Measurements from ENCODE around the gene KIAA0753. TPM values are rescaled to one million over a fixed set of nuclear protein-coding genes. Genes with fewer than 3 reads are reported as not detected.

The KIAA0753 gene
- total and polyA plus RNA-seq, 2 of the 8 experiments (the other 6 are each of a cell fraction or from before 2014, with no cell fraction given) = 5.0 to 27.1 TPM

- H3K79me2 ChIP-seq (ENCODE audit: control insufficient read depth in 1 of 2, insufficient read depth in 2 of 2, low read length in 2 of 2) = peaks cover 0 to 25% of the 10 kb centered on the region in 2 experiments; a peak in 2 of 4 replicates
- ChIA-PET CTCF (ENCODE audit: partially characterized antibody) (interaction anchor here (0.7 kb wide), 1 partner anchor 11 kb away, joined by 3 read pairs; the partner anchor contains the start of gene TXNDC17), POLR2A (ENCODE audit: partially characterized antibody) (interaction anchor here (1.2 kb wide), 2 partner anchors 11 to 14 kb away, joined by 6 to 11 read pairs; partner anchors contain the start of genes KIAA0753 and TXNDC17)
- H3K27me3 ChIP-seq (replicated peaks in 1 of 4; ENCODE audit: control insufficient read depth in 3 of 4, extremely low read depth in 1 of 4, insufficient read depth in 3 of 4, low read length in 3 of 4) = peaks cover 4 to 33% (median 24%) of the 10 kb centered on the region in 4 experiments
- H3K23me2 ChIP-seq (ENCODE audit: low read depth, low read length) = peaks cover 19% of the 10 kb centered on the region
- H2BK15ac ChIP-seq (ENCODE audit: low read length) = peak overlapping the region; percentile 85; the same call in 1 of the 2 replicates
- peak overlapping the region; percentile 80; the same call in 1 of the 2 replicates for H2BK12ac ChIP-seq (ENCODE audit: low read depth, low read length)
- H2BK5ac ChIP-seq (ENCODE audit: low read depth, low read length) = peak overlapping the region; percentile 88; the same call in 1 of the 2 replicates
- no peak overlapping the region for H2AK5ac ChIP-seq (ENCODE audit: low read depth, low read length)
- H3K56ac ChIP-seq (replicated peaks; ENCODE audit: insufficient read length, low read depth, low read length) = no peak overlapping the region
- no peak overlapping the region for H3K27ac ChIP-seq (ENCODE audit: low read depth, low read length)
- no peaks in the 10 kb centered on the region; the same call in 1 of the 2 replicates for H3K79me1 ChIP-seq (ENCODE audit: low read depth, low read length)
- H2BK120ac ChIP-seq (replicated peaks; ENCODE audit: low read depth, low read length) = no peak overlapping the region
- H2AFZ ChIP-seq (ENCODE audit: low read length) = 0 out of 2 replicates have a peak overlapping the region, but pooled peaks have one; percentile 83
- no peak overlapping the region for H3K14ac ChIP-seq (ENCODE audit: insufficient read length)
- peaks cover 0 to 2% of the 10 kb centered on the region in 2 experiments for H4K20me1 ChIP-seq (replicated peaks in 1 of 2; ENCODE audit: control insufficient read depth in 1 of 2, insufficient read depth in 2 of 2, low read length in 2 of 2)
- peaks cover 3 to 22% (median 14%) of the 10 kb centered on the region in 4 experiments for H3K4me1 ChIP-seq (replicated peaks in 1 of 4; ENCODE audit: control insufficient read depth in 3 of 4, insufficient read depth in 4 of 4, low read length in 3 of 4)
- H4K5ac ChIP-seq (ENCODE audit: insufficient read length, low read depth, low read length) = peak overlapping the region; percentile 42
- 66% methylated on average over 34 of the region's 47 CpGs; no CpG with 5 or more reads in 1 of the 2 experiments for WGBS, 2 experiments (ENCODE audit: extremely low coverage in 1 of 2, insufficient coverage in 1 of 2, insufficient read length in 1 of 2, insufficient replicate concordance in 2 of 2, low coverage in 1 of 2, low lambda C conversion rate in 2 of 2, missing lambda C conversion rate in 1 of 2)
- peak overlapping the region; percentile 66 for H3K4ac ChIP-seq (replicated peaks; ENCODE audit: insufficient read length, low read depth, low read length)
- H3K9ac ChIP-seq (replicated peaks in 1 of 4; ENCODE audit: extremely low read depth in 1 of 4, low read depth in 3 of 4, low read length in 3 of 4) = peak overlapping the region in 2 of 4 experiments; percentile 15 to 18; a peak in 2 of 7 replicates
- DNase-seq (ENCODE audit: low read depth in 1 of 2, low spot score in 2 of 2) (no peak), FAIRE-seq (no peak)
- TF ChIP-seq KDM4A (IDR thresholded peaks at IDR 0.05; ENCODE audit: low read depth, low read length, severe bottlenecking) = peak; percentile 28
- TF ChIP-seq POU5F1 (IDR thresholded peaks at IDR 0.05; ENCODE audit: low read depth, low read length) = no peak
- TF ChIP-seq KDM1A (IDR thresholded peaks at IDR 0.05; ENCODE audit: borderline replicate concordance, low read length) = peak; percentile 80; the same call in 1 of the 2 replicates
- peak; percentile 77 for TF ChIP-seq RNF2 (IDR thresholded peaks at IDR 0.05; ENCODE audit: borderline replicate concordance, low read depth, low read length, missing control alignments, poor library complexity, severe bottlenecking)
- no peak for TF ChIP-seq YY1 (IDR thresholded peaks at IDR 0.05; ENCODE audit: low read depth, low read length)
- TF ChIP-seq, protein P1, sequence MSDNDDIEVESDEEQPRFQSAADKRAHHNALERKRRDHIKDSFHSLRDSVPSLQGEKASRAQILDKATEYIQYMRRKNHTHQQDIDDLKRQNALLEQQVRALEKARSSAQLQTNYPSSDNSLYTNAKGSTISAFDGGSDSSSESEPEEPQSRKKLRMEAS (IDR thresholded peaks at IDR 0.05) = peak; percentile 98
- TF ChIP-seq, protein P2, sequence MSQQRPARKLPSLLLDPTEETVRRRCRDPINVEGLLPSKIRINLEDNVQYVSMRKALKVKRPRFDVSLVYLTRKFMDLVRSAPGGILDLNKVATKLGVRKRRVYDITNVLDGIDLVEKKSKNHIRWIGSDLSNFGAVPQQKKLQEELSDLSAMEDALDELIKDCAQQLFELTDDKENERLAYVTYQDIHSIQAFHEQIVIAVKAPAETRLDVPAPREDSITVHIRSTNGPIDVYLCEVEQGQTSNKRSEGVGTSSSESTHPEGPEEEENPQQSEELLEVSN (IDR thresholded peaks at IDR 0.05) = peak; percentile 99
- peak; percentile 14 for TF ChIP-seq ASH2L (IDR thresholded peaks at IDR 0.05; ENCODE audit: low read length)
- TF ChIP-seq PHF8 (conservative IDR thresholded peaks at IDR 0.05; ENCODE audit: low read depth, low read length) = 0 out of 2 replicates have a peak, but pooled peaks have one; percentile 8
- H3K18ac ChIP-seq (ENCODE audit: extremely low read depth, low read length) = peak overlapping the region; percentile 44
- H3K4me3 ChIP-seq (ENCODE audit: extremely low read depth in 1 of 4, insufficient read depth in 2 of 4, low read depth in 3 of 4, low read length in 4 of 4) = peak overlapping the region; percentile 84 to 100 (median 88)
- H2BK20ac ChIP-seq (ENCODE audit: low read length) = no peak overlapping the region
- H3K4me2 ChIP-seq (ENCODE audit: insufficient read depth in 1 of 2, low read depth in 2 of 2, low read length in 2 of 2) = peak overlapping the region; percentile 91 to 98
- peaks cover 0 to 10% (median 2%) of the 10 kb centered on the region in 4 experiments; a peak in 3 of 8 replicates for H3K36me3 ChIP-seq (ENCODE audit: control insufficient read depth in 2 of 4, insufficient read depth in 4 of 4, low read length in 3 of 4)
- H4K8ac ChIP-seq (ENCODE audit: extremely low read depth, insufficient read depth, low read length) = peak overlapping the region; percentile 85
- H3K9me3 ChIP-seq (ENCODE audit: insufficient read depth in 2 of 2, low read depth in 1 of 2, low read length in 1 of 2) = no peaks in the 10 kb centered on the region; a peak in 1 of 4 replicates
- H3K23ac ChIP-seq (ENCODE audit: insufficient read length) = no peak overlapping the region
- peak overlapping the region; percentile 96 for H4K91ac ChIP-seq (replicated peaks; ENCODE audit: insufficient read length, low read length)
These were observed 11.5 kb upstream of the KIAA0753 start for GRCh38 chr17:6651919-6652452.
